Measurements from ENCODE around the gene SGMS1. TPM values are rescaled to one million over a fixed set of nuclear protein-coding genes. Genes with fewer than 3 reads are reported as not detected.
"Not testable (repeated sequence)": the region's sequence is repeated elsewhere in the genome, so short reads cannot be mapped to it uniquely, and the experiment has no call there.

Gene SGMS1
- total RNA-seq, 1 experiment from 2014 or later, result 24.7 TPM

DNA sequence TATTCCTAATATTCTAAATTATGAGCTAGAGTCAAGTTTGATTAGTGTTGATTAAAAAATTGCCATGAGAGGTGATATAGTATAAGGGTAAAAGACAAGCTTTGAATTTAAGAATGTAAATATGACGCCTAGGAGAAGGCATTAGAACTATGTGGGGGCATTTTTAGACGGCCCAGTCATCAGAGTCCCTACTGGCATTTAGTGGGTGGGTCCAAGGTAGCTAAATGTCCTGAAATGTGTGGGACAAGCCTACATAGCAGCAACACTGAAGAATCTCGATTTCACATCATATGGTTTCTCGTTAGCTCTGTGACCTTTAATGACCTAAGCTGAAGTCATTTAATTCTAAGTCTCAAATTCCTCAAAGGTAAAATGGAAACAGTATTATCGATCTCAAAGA, 133.5 kb downstream of the SGMS1 start:
- CTCF ChIA-PET, result interaction anchor here (1.8 kb wide), 1 partner anchor 20 kb away, joined by 4 read pairs; no protein-coding TSS in a partner anchor
- Mint-ChIP-seq H3K4me1 (ENCODE audit: insufficient read depth, unreplicated experiment) (no peaks in the 10 kb centered on the region), H3K9me3 (ENCODE audit: unreplicated experiment) (no peaks in the 10 kb centered on the region), H3K4me3 (ENCODE audit: unreplicated experiment) (no peak overlapping the region), H3K27ac (ENCODE audit: low read depth, unreplicated experiment) (no peak overlapping the region), H3K36me3 (ENCODE audit: insufficient read depth, unreplicated experiment) (no peaks in the 10 kb centered on the region), H3K27me3 (ENCODE audit: insufficient read depth, unreplicated experiment) (no peaks in the 10 kb centered on the region)
- POLR2A ChIA-PET, result interaction anchor here (0.7 to 1.4 kb wide), 3 partner anchors 11 to 70 kb away, joined by 3 to 4 read pairs (median 3); no protein-coding TSS in a partner anchor
- no TSS peak for BruUV-seq (replicated peaks)
- intact Hi-C loops (cut with micrococcal nuclease), result no loop called here
- TF ChIP-seq, protein P1, sequence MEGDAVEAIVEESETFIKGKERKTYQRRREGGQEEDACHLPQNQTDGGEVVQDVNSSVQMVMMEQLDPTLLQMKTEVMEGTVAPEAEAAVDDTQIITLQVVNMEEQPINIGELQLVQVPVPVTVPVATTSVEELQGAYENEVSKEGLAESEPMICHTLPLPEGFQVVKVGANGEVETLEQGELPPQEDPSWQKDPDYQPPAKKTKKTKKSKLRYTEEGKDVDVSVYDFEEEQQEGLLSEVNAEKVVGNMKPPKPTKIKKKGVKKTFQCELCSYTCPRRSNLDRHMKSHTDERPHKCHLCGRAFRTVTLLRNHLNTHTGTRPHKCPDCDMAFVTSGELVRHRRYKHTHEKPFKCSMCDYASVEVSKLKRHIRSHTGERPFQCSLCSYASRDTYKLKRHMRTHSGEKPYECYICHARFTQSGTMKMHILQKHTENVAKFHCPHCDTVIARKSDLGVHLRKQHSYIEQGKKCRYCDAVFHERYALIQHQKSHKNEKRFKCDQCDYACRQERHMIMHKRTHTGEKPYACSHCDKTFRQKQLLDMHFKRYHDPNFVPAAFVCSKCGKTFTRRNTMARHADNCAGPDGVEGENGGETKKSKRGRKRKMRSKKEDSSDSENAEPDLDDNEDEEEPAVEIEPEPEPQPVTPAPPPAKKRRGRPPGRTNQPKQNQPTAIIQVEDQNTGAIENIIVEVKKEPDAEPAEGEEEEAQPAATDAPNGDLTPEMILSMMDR (IDR thresholded peaks at IDR 0.05; ENCODE audit: unreplicated experiment), result no peak
- DNase-seq (ENCODE audit: unreplicated experiment), result no peak

DNA sequence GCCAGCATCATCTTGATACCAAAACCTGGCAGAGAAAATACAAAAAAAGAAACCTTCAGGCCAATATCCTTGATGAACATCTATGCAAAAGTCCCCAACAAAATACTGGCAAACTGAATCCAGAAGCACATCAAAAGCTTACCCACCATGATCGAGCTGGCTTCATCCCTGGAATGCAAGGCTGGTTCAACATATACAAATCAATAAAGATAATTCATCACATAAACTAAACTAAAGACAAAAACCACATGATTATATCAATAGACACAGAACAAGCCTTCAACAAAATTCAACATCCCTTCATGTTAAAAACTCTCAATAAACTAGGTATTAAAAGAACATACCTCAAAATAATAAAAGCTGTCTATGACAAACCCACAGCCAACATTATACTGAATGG, 139.2 kb downstream of the SGMS1 start:
- intact Hi-C loops (cut with micrococcal nuclease); H3K36me3 Mint-ChIP-seq (ENCODE audit: insufficient read depth, unreplicated experiment); H3K4me3 Mint-ChIP-seq (ENCODE audit: unreplicated experiment); H3K9me3 Mint-ChIP-seq (ENCODE audit: unreplicated experiment); H3K27me3 Mint-ChIP-seq (ENCODE audit: insufficient read depth, unreplicated experiment); BruUV-seq (replicated peaks); POLR2A ChIA-PET; H3K27ac Mint-ChIP-seq (ENCODE audit: low read depth, unreplicated experiment); DNase-seq (ENCODE audit: unreplicated experiment); H3K4me1 Mint-ChIP-seq (ENCODE audit: insufficient read depth, unreplicated experiment): not testable (repeated sequence)
- CTCF ChIA-PET, result interaction anchor here (0.9 kb wide), 1 partner anchor 11 kb away, joined by 3 read pairs; no protein-coding TSS in a partner anchor

DNA sequence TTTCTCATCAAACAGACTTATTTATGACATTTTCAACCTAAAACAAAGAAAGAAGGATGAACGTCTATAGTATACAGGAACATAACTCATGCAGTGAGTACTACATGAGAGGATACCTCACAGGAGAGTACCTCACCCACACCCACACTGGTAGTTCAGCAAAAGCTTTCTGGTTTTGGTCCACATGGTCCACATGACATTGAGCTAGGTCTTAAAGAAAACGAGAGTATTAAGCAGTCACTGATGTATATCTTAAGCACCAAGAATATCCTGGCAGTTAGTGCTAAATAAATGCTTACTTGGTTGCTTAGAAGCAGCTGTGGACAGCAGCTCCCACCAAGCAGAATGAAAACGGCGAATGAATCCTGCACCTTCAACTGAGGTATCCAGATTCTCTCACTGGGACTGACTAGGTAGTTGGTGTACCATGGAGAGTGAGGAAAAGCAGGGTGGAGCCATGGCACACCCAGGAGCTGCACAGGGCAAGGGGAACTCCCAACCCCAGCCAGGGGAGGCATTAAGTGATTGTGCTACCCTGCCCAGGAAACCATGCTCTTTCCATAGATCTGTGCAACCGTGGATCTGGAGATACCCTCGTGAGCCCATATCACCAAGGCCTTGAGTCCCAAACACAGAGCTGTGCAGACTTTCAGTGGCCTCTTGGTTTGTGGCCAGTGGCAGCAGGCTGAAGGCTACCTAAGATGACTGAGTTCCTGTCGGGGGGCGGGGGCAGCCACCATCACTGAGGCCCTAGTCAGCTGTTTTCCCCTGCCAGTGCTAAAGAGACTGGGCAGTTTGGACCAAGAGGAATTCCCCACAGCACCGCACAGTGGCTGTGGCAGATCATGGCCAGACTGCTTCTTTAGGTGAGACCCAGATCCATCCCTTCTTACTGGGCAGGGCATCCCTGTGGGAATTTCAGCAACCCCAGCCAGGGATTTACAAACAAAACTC, 143.4 kb downstream of the SGMS1 start:
- TF ChIP-seq, protein P1 (IDR thresholded peaks at IDR 0.05; ENCODE audit: unreplicated experiment), result no peak
- peaks cover 8% of the 10 kb centered on the region for H3K36me3 Mint-ChIP-seq (ENCODE audit: insufficient read depth, unreplicated experiment)
- DNase-seq (ENCODE audit: unreplicated experiment), result no peak
- no peaks in the 10 kb centered on the region for H3K27me3 Mint-ChIP-seq (ENCODE audit: insufficient read depth, unreplicated experiment)
- H3K4me1 Mint-ChIP-seq (ENCODE audit: insufficient read depth, unreplicated experiment), result no peaks in the 10 kb centered on the region
- no peak overlapping the region for H3K27ac Mint-ChIP-seq (ENCODE audit: low read depth, unreplicated experiment)
- POLR2A ChIA-PET, result no interaction called here
- CTCF ChIA-PET, result no interaction called here
- BruUV-seq (replicated peaks), result no TSS peak
- intact Hi-C loops (cut with micrococcal nuclease), result no loop called here
- H3K9me3 Mint-ChIP-seq (ENCODE audit: unreplicated experiment), result peaks cover 16% of the 10 kb centered on the region
- no peak overlapping the region for H3K4me3 Mint-ChIP-seq (ENCODE audit: unreplicated experiment)

DNA sequence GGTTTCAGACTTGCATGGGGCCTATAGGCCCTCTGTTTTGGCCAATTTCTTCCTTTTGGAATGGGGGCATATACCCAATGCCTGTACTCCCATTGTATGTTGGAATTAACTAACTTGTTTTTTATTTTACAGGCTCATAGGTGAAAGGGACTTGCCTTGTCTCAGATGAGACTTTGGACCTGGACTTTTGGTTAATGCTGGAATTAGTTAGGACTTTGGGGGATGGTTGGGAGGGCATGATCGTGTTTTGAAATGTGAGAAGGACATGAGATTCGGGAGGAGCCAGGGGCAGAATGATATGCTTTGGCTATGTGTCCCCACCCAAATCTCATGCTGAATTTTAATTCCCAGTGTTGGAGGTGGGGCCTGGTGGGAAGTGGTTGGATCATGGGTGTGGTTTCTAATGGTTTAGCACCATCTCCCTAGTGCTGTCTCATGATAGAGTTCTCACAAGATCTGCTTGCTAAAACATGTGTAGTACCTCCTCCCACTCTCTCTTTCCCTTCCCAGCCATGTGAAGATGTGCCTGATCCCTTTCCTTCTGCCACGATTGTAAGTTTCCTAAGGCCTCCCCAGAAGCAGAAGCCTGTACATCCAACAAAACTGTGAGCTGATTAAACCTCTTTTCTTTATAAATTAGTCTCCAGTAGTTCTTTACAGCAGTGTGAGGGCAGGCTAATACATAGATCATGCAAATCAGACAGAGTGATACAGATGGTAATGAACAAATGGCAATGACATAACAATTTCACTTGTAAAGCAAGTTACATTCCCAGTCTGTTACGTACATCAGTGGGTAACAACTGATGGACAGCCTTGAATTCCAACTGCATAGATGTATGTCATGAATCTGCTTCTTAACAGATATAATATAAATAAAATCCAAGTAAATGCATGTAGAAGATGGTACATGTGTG, 146.2 kb downstream of the SGMS1 start:
- CTCF ChIA-PET, result no interaction called here

More for the DNA sequence above, 146.2 kb downstream of the SGMS1 start:
- intact Hi-C loops (cut with micrococcal nuclease), result no loop called here
- DNase-seq (ENCODE audit: unreplicated experiment), result no peak
- no peak overlapping the region for H3K4me3 Mint-ChIP-seq (ENCODE audit: unreplicated experiment)
- no peaks in the 10 kb centered on the region for H3K36me3 Mint-ChIP-seq (ENCODE audit: insufficient read depth, unreplicated experiment)
- no peak overlapping the region for H3K27ac Mint-ChIP-seq (ENCODE audit: low read depth, unreplicated experiment)
- POLR2A ChIA-PET, result no interaction called here
- H3K4me1 Mint-ChIP-seq (ENCODE audit: insufficient read depth, unreplicated experiment), result no peaks in the 10 kb centered on the region
- H3K9me3 Mint-ChIP-seq (ENCODE audit: unreplicated experiment), result peaks cover 7% of the 10 kb centered on the region
- BruUV-seq (replicated peaks), result no TSS peak
- TF ChIP-seq, protein P1 (IDR thresholded peaks at IDR 0.05; ENCODE audit: unreplicated experiment), result no peak
- H3K27me3 Mint-ChIP-seq (ENCODE audit: insufficient read depth, unreplicated experiment), result no peaks in the 10 kb centered on the region

All from MCF 10A (cell line).